Fibroblast of mammary gland (primary cell): Measurements from ENCODE around the gene FBLL1.
A peak's percentile ranks its signal among the peaks of the same experiment; 100 is the strongest.
"Not testable (repeated sequence)": the region's sequence is repeated elsewhere in the genome, so short reads cannot be mapped to it uniquely, and the experiment has no call there.

Experiments used
- DNase-seq: peaks from one replicate; pipeline ENCODE4 v3.0.0-alpha.2; 2010; ENCODE audit warnings: low read depth
- H3K4me3 ChIP-seq: 2 replicates; pipeline ENCODE4 v1.5.1; 2011; ENCODE audit warnings: low read depth, mild to moderate bottlenecking, low read length, moderate library complexity; ENCODE audit not compliant: control insufficient read depth
- CTCF ChIP-seq: conservative IDR thresholded peaks from 2 replicates; pipeline ENCODE4 v1.5.1; 2011; ENCODE audit warnings: low read depth, low read length, inconsistent platforms; ENCODE audit not compliant: control insufficient read depth, insufficient read depth

Gene FBLL1

DNA sequence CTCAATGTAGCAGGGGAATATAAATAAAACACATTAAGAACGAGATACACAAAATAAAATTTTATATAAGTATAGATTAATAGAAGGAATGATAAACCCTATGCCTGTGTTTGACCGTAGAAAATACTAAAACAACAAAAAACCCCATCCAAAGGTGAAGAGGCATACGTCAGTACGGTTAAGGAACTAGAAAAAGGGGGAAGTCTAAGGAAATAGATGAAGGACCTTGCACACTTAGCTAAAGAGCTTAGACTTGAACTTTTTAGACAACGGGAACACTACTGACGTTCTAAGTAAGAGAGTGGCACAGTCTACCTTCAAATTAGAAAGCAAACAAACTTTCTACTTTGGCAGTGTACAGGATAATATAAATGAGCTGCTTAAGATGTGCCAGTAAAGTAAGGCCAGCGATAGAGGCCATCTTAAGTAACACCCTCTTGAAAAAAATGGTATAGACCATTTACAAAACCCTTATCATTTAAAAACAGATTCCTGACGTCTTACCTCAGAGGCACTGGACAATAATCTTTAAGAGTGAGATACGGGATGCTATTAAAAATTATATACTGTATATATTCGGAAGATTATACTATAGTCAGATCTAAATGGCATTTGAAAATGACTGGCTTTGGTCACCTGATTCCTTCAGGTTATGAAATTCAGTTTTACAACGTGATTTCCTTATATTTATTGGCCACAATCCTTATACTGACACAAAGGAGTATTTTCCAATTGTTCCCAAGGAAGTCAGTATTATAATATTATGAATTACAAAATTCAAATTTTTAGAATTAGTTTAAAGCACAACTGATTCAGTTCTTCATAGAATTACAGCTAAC is 41.6 kb downstream of the FBLL1 start:
- DNase-seq = no peak
- TF ChIP-seq CTCF = no peak
- no peak overlapping the region for H3K4me3 ChIP-seq

- not testable (repeated sequence) for DNase-seq, H3K4me3 ChIP-seq
Measured at GRCh38 chr5:168573663-168574062, 44.6 kb downstream of the FBLL1 start.

DNA sequence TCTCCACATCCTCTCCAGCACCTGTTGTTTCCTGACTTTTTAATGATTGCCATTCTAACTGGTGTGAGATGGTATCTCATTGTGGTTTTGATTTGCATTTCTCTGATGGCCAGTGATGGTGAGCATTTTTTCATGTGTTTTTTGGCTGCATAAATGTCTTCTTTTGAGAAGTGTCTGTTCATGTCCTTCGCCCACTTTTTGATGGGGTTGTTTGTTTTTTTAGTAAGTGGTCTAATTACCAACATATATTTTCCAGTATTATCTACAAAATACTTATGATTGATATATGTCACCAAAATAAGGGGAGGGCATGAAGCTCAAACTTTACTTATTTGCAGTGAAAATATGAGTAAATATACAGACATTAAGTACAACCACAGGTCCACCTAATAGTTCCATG is 45.1 kb downstream of the FBLL1 start:
- not testable (repeated sequence) for DNase-seq, H3K4me3 ChIP-seq

DNA sequence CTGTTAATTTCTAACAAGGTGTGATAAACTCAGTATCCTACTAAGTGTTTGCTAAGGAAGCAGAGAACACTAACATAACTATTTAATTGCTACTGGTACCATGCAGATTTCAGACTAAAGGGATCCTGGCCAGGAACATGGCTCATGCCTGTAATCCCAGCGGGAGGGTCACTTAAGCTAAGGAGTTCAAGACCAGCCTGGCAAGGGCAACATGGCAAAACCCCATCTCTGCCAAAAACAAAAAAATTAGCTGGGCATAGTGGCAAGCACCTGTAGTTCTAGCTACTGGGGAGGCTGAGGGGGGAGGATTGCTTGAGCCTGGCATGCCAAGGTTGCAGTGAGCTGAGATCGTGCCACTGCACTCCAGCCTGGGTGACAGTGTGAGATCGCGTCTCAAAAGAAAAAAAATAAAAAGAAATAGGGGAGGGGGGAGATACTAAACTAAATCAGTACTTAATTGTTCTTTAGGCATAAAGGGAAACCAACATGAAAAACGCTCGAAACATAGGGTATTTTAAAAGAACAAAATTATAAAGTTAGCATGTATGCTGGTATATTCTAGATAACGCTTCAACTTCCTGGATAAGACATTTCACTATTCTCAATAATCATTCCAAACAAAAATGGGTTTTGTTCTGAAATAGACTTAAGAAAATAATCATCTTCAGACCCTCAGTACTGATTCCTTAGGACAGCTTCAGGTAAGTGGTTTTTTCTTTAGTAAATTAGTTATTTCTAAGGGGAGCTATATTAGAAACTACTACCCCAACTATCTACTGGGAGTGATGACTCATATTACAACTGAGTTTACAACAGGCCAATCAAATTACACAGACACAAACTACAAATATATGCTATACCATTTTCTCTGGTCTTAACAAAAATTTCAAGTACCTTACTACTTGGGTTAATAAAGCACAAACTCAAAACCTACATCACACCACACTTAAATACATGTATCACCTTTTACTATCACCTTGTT is 46.6 kb downstream of the FBLL1 start:
- H3K4me3 ChIP-seq = no peak overlapping the region
- no peak for TF ChIP-seq CTCF
- no peak for DNase-seq

- no peak for TF ChIP-seq CTCF
- peak overlapping the region; percentile 82 for H3K4me3 ChIP-seq
- peak; percentile 56 for DNase-seq
Measured at GRCh38 chr5:168578006-168578405, 48.9 kb downstream of the FBLL1 start.

DNA sequence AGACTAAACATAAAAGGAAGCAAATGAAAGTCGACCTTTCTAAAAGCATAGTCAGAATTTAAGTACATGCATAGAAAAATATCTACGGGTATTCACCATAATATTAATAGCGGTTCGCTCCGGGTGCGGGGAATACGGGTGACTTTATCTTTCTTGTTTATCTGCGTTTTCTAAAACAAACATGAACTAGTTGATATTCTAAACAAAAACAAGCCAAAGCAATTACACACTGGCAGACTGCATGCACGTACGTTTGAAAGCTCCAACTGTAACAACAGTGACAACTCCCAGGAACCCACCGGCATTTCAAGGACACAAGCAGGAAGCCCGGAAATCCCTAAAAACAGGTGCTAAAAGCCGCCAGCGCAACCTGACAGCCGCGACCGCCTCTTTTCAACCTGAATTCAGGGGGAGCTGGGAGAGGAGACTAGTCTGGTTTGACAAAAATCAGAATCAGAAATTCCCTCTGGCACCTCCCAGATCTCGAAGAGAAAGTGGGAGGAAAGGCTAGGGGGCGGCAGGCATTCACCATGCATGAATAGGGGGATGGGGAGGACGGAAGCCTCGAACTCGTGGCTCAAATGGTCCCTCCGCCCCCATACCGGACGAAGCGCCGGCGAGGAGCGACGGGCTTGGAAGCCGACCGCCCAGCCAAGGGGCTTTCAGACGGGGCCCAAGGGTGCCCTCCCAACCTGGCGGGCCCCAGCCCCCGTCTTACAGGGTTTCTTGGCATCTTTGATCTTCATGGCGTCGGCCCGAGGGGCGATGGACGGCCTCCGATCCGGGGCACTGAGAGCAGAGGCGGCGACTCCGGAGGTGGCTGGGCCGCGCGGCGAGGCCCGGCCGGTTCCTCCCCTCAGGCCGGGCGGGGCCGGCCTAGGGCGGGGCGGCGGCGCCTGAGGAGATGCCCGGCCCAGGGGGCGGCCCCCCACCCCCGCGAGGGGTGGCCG is 49.7 kb downstream of the FBLL1 start, which contains the start of gene PANK3:
Gene PANK3 (minus strand): TSS at position 831 of the 950 bp plus-strand sequence. CDS start 85 bp downstream, at position 746.
- no peak for DNase-seq
- TF ChIP-seq CTCF = no peak
- peak within 1 kb of the TSS; percentile 82 for H3K4me3 ChIP-seq
